ENCODE data around the gene TMEM182.

Gene TMEM182

GRCh38 chr2:102796337-102796736 is 34.5 kb downstream of the TMEM182 start:
- TF ChIP-seq JUND (IDR thresholded peaks at IDR 0.05; ENCODE audit: low read depth) = no peak
- peak; percentile 5 to 18 for DNase-seq (ENCODE audit: low read depth in 1 of 2, low spot score in 1 of 2)
- in situ Hi-C loops (cut with HindIII; ENCODE audit: low pct_unique_long_range_greater_than_20kb, low sequenced_read_pairs) = no loop called here

- in situ Hi-C loops (cut with HindIII; ENCODE audit: low pct_unique_long_range_greater_than_20kb, low sequenced_read_pairs) = no loop called here
- no peak for TF ChIP-seq JUND (IDR thresholded peaks at IDR 0.05; ENCODE audit: low read depth)
- DNase-seq (ENCODE audit: low read depth in 1 of 2, low spot score in 1 of 2) = no peak
Measured at GRCh38 chr2:102797486-102797885, 35.7 kb downstream of the TMEM182 start.

- no peak for TF ChIP-seq JUND (IDR thresholded peaks at IDR 0.05; ENCODE audit: low read depth)
- in situ Hi-C loops (cut with HindIII; ENCODE audit: low pct_unique_long_range_greater_than_20kb, low sequenced_read_pairs) = no loop called here
- no peak for DNase-seq (ENCODE audit: low read depth in 1 of 2, low spot score in 1 of 2)
Measured at GRCh38 chr2:102798181-102798580, 36.4 kb downstream of the TMEM182 start.

GRCh38 chr2:102801098-102801718 is 39.4 kb downstream of the TMEM182 start:
- TF ChIP-seq JUND (IDR thresholded peaks at IDR 0.05; ENCODE audit: low read depth) = no peak
- in situ Hi-C loops (cut with HindIII; ENCODE audit: low pct_unique_long_range_greater_than_20kb, low sequenced_read_pairs) = no loop called here
- DNase-seq (ENCODE audit: low read depth in 1 of 2, low spot score in 1 of 2) = peak in 1 of 2 experiments; percentile 36

GRCh38 chr2:102801858-102802699 is 40.2 kb downstream of the TMEM182 start:
- DNase-seq (ENCODE audit: low read depth in 1 of 2, low spot score in 1 of 2) = no peak
- in situ Hi-C loops (cut with HindIII; ENCODE audit: low pct_unique_long_range_greater_than_20kb, low sequenced_read_pairs) = no loop called here
- TF ChIP-seq JUND (IDR thresholded peaks at IDR 0.05; ENCODE audit: low read depth) = no peak

GRCh38 chr2:102803041-102803896 is 41.4 kb downstream of the TMEM182 start:
- no peak for DNase-seq (ENCODE audit: low read depth in 1 of 2, low spot score in 1 of 2)
- no peak for TF ChIP-seq JUND (IDR thresholded peaks at IDR 0.05; ENCODE audit: low read depth)
- in situ Hi-C loops (cut with HindIII; ENCODE audit: low pct_unique_long_range_greater_than_20kb, low sequenced_read_pairs) = no loop called here

GRCh38 chr2:102803897-102804217 is 42.0 kb downstream of the TMEM182 start:
- DNase-seq (ENCODE audit: low read depth in 1 of 2, low spot score in 1 of 2) = no peak
- TF ChIP-seq JUND (IDR thresholded peaks at IDR 0.05; ENCODE audit: low read depth) = no peak
- in situ Hi-C loops (cut with HindIII; ENCODE audit: low pct_unique_long_range_greater_than_20kb, low sequenced_read_pairs) = no loop called here

- DNase-seq (ENCODE audit: low read depth in 1 of 2, low spot score in 1 of 2) = peak; percentile 69 to 81
- in situ Hi-C loops (cut with HindIII; ENCODE audit: low pct_unique_long_range_greater_than_20kb, low sequenced_read_pairs) = no loop called here
- no peak for TF ChIP-seq JUND (IDR thresholded peaks at IDR 0.05; ENCODE audit: low read depth)
Measured at GRCh38 chr2:102806250-102806837, 44.5 kb downstream of the TMEM182 start.

- TF ChIP-seq JUND (IDR thresholded peaks at IDR 0.05; ENCODE audit: low read depth) = no peak
- in situ Hi-C loops (cut with HindIII; ENCODE audit: low pct_unique_long_range_greater_than_20kb, low sequenced_read_pairs) = no loop called here
- peak in 1 of 2 experiments; percentile 16 for DNase-seq (ENCODE audit: low read depth in 1 of 2, low spot score in 1 of 2)
Measured at GRCh38 chr2:102809291-102810189, 47.7 kb downstream of the TMEM182 start.

- DNase-seq (ENCODE audit: low read depth in 1 of 2, low spot score in 1 of 2) = no peak
- in situ Hi-C loops (cut with HindIII; ENCODE audit: low pct_unique_long_range_greater_than_20kb, low sequenced_read_pairs) = no loop called here
- TF ChIP-seq JUND (IDR thresholded peaks at IDR 0.05; ENCODE audit: low read depth) = no peak
Measured at GRCh38 chr2:102815285-102815684, 53.5 kb downstream of the TMEM182 start.

GRCh38 chr2:102826904-102827303 is 65.1 kb downstream of the TMEM182 start:
- DNase-seq (ENCODE audit: low read depth in 1 of 2, low spot score in 1 of 2) = peak in 1 of 2 experiments; percentile 29
- in situ Hi-C loops (cut with HindIII; ENCODE audit: low pct_unique_long_range_greater_than_20kb, low sequenced_read_pairs) = no loop called here
- no peak for TF ChIP-seq JUND (IDR thresholded peaks at IDR 0.05; ENCODE audit: low read depth)

Measured in T47D (cell line).